ENCODE results near the gene VSTM5. TPM values are rescaled to one million over a fixed set of nuclear protein-coding genes. Genes with fewer than 3 reads are reported as not detected.
"Not testable (repeated sequence)": the region's sequence is repeated elsewhere in the genome, so short reads cannot be mapped to it uniquely, and the experiment has no call there.

The VSTM5 gene, protein sequence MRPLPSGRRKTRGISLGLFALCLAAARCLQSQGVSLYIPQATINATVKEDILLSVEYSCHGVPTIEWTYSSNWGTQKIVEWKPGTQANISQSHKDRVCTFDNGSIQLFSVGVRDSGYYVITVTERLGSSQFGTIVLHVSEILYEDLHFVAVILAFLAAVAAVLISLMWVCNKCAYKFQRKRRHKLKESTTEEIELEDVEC
- polyA plus RNA-seq (ENCODE audit: insufficient read length), result 2.8 TPM
- long read RNA-seq, donor 1, result 0 reads
- long read RNA-seq, donor 2, result 0 reads
- long read RNA-seq, donor 3, result 0 reads
- long read RNA-seq, donor 4, result 0 reads
- long read RNA-seq, donor 5, result 0 reads
- long read RNA-seq, donor 6, result 0 reads
- long read RNA-seq, donor 7, partial matches to known transcripts, result 0 of 1 reads
- long read RNA-seq, donor 7, other reads (novel, unspliced or antisense), result 0 of 1 reads
- long read RNA-seq, donor 8, partial matches to known transcripts, result 0 of 1 reads
- long read RNA-seq, donor 8, other reads (novel, unspliced or antisense), result 0 of 1 reads

DNA sequence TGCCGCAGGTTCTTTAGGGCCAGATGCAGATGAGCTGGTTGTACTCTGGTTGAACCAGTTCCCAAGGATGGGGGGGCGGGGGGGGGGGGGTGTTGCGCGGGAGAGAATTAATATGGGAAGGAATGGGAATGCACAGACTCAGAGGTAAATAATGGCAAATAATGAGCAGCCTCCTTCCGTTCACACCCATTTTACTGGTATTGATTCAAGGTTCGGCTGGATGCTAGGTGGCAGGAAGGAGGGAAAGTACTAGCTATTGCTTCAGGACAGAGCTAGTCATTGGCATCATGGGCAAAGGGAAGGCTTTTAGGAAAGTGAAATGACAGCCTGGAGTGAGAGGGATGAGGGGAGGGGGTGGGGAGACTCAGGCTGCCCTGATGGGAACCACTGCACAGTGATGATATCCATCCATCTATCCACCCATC, at the start of gene VSTM5:
Gene VSTM5, minus strand, starts transcription at position 25 of the 425 bp plus-strand sequence. CDS start 116 bp downstream, outside the sequence.
- no peak for DNase-seq

DNA sequence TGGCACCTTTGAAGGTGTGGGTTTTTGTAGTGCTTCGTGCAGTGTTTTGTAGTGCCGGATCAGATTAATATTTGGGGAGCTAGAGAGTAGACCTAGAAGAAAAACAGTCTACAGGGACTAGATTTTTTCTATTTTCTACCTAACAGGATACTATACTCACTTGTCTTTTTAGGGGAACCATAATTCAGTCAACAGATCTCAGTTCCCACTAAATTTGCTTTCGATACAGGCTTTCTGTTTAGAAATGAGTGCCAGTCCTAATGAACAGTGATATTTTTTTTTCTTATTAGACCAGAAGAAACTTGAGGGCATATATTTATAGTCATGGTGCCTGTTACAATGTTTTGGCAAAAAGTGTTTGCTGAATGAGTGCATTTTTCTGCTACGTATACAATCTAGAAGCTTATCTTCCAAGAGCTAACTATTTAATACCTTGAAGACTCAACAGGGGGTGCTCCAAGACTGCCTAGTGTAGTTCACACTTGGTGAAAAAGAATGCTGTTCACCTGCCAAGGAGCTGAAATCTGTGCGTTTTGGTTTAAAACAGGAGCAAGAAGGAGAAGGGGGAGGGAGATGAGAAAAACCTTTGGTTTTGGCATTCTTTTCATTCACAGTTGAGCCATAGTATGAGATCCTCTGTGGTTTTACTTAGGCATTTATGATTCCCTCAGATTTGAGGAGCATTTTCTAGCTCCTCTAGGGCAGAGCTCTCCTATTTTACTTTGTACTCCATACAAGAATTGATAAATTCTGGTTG, 44.9 kb upstream of the VSTM5 start:
- peak; percentile 70 for DNase-seq

DNA sequence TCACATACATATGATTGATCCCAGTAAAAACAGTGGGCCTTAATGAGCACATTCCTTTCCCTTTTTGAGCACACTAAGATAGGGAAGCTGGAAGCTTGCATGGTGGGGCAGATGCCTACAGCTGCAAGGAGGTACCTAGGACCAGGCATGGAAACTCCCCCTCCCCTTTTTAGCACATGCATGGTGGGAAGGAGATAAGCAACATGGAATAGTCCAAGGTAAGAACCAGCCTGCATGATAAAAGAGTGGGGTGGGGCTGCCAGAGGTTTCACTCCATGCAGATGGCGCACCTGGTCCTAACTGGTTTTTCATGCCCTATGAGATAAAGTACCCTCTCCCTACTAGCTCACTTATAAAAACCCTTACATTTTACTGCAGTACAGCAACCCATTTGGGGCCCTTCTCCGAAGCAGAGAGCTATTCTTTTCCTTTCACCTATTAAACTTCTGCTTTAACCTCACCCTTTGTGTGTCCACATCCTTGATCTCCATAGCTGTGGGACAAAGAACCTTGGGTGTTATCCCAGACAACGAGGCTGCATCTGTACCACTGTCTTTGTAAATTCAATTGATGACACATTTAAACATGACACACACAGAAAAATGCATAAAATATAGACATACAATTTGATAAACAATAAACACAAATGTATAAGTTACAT, 40.1 kb upstream of the VSTM5 start:
- no peak for DNase-seq

DNA sequence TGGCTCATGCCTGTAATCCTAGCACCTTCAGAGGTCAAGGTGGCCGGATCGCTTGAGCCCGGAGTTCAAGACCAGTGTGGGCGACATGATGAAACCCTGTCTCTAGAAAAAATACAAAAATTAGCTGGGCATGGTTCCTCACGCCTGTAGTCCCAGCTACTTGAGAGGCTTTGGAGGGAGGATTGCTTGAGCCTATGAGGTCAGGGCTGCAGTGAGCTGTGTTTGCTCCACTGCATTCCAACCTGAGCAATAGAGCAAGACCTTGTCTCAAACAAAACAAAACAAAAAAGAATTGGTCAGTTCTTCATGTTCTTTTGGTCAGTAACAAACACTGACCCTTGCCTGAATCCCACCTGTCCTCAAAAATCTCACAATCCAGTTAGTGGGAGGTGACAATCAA, 36.7 kb upstream of the VSTM5 start:
- DNase-seq, result no peak

DNA sequence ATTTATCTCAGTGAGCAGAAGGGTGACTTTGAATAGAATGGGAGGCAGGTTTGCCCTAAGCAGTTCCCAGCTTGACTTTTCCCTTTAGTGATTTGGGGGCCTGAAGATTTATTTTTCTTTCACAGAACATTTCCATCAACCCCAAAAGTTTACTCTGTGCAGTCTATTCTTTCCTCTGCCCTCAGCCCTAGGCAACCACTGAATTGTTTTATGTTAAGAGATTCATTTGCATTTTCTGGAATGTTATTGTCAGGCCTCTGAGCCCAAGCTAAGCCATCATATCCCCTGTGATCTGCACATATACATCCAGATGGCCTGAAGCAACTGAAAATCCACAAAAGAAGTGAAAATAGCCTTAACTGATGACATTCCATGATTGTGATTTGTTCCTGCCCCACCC, 28.7 kb upstream of the VSTM5 start:
- DNase-seq, result not testable (repeated sequence)

DNA sequence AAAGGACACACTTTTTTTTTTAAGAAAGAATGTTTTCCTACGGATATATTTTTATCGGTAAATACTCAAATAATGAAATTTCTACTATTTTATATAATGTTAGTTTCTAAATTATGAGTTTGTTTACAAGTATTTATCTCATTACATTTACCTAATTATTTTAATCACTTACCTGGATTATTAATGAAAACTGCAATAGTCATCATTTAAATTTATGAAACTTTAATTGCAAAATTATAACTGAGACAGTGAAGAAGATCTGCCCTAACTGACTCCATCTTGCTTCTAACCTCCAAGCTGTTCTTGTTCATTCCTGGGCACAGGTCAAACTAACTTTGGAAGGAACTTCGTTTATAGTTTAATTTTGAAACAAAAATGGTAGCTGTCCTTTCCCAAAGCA, 25.2 kb upstream of the VSTM5 start:
- DNase-seq, result no peak

DNA sequence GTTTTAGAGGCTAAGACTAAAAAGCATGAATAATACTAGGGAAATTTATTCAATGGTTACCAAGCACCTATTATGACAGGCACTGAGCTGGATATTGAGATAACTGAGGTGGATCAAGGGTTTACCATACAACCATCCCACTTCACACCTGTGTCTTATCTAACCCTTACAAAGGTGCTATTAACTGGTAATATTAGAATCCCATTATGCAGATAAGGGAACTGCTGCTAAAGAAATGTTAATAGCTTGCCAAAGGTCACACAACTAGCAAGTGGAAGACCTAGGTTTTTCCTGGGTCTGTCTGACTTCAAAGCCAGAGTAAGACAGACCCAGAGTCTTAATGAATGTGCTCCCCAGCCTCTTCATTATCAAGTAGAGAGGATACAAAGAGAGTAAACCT, 21.1 kb upstream of the VSTM5 start:
- no peak for DNase-seq

DNA sequence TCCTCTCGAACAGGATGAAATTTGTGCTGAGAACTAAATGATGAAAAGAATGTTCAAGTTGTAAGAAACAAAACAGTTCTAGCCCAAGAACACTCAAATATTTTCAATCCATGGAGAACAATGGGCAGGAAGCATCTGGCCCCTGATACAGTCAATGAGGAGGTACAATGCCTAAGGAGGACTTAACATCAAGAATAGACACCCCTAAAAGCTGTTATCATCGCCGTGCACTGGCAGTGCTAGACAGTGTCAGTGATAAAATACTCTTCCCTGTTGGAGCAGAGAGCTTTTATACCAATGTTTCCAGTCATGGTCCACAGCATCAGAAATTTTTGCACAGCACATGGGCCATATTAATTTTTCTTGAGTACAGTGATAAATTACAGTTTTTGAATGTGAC, 20.2 kb upstream of the VSTM5 start:
- DNase-seq, result no peak

DNA sequence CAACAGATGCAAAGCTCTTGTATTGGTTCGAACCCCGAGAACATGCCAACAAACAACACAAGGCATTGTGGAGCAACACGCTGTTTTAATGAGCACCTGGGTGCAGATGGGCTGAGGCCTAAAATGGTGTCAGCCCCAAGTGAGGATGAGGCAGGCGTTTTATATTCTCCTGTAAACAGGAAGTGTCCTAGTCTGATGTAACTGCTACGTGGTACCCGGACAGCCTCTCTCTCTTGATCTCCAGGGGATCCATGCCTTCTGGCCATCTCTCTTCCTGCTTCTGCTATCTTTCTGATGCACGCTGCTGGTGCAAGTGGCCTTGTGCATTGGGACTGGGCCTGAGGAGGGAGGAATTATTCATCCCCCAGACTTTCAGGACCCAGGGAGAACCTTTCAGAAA, 19.4 kb upstream of the VSTM5 start:
- DNase-seq, result no peak

DNA sequence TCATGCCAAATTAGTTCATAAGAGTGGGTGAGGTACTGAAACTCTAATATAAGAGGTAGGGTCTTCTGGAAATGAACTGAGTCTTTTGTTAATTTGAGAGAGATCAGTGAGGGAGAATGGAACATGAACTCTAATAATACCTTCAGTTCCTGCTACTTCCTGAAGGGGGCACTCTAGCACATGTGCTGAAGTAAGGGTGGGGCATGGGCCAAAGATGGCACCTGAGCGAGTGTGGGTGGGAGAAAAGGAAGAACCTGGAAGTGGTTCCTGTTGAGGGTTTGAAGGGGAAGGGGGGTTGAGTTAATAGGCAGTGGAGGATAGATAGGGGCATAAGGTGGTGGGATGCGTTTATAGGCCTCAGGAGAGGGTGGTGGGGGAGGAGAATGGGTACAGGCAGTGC, 18.0 kb upstream of the VSTM5 start:
- not testable (repeated sequence) for DNase-seq

DNA sequence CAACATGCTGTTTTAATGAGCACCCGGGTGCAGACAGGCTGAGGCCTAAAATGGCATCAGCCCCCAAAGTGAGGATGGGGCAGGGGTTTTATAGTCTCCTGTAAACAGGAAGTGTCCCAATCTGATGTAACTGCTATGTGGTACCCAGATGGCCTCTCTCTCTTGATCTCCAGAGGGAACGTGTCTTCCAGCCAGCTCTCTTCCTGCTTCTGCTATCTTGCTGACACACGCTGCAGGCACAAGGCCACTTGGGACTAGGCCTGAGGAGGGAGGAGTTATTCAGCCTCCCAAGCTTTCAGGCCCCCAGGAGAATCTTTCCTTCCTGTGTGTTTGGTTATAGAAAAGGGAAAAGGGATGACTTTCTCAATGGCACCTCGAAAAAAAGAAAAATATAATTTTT, 11.4 kb upstream of the VSTM5 start:
- no peak for DNase-seq

DNA sequence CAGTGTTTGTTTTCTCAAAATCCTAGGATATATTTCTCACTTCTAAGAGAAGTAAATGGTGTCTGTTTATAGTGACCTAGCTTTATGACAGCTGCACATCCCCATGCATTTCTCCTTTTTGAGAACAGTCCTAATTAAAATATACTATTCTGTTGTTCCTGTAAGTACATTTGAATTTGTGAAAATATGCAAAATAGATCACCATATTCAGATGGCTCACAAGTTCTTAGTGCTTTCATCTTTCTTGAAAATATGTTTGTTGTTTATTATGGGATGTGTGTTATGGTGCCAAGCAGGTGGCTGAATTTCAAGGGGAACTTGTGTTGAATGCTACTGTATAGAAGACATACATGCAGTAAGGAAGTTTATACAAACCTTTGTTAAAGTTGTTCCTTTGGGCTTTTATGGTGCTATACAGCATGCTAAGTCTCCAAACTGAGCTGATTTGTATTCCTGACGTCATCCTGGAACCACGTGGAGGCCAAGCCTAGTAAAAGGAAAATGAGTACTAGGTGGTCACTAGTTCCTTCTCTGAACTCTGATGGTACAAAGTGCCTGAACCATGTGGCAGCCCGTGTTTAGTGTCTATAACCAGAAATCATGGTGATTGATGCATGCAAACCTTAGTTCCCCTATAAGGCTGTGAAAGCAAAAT, 7.8 kb upstream of the VSTM5 start:
- no peak for DNase-seq

DNA sequence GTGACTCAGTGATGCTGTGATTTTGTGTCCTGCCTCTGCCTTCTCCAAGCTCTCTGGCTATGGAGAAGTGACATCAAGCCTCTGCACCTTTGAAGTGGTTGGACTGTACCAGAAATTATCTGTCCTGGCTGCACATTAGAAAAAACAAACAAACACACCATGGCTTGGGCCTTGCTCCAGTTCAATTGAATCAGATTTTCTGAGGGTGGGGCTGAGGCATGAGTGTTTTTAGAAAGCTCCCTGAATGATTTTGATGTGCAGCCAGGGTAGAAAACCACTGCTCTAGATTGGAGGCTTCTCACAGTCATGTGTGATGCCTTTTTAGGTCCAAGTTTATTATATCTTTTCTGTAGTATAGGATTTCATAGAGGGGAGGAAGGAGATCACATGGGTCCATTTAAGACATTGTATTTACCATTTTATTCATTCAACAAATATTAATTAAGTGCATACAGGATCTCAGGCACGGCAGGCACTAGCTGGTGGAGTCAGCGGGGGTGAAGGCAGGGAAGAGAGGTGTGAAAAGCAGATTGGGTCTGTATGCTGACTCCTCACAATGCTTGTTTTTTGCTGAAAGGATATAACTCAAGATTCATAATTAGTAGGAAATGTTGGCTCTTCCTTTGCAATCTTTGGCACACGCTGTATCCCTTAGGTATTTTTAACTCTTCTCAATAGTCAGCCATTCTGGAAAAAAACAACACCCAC, 7.1 kb upstream of the VSTM5 start:
- DNase-seq, result no peak

DNA sequence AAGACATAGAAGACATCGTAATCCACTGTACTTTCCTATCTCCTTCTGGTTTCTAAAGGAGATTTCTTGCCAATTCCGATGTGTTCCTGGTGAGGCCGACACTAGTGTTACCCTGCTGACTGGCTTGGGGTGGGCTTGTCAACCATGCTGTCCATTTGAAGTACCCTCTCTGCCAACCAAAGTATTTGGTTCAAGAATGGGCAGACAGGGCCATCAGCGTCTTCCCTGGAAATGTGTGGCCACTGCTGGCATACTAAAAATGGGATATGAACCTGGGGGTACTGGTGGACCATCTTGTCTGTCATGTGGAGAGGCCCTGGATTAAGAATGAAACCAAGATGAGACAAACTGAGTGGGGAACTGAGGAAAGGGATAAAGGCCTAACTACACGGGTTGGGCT, 1.8 kb upstream of the VSTM5 start:
- DNase-seq, result no peak

DNA sequence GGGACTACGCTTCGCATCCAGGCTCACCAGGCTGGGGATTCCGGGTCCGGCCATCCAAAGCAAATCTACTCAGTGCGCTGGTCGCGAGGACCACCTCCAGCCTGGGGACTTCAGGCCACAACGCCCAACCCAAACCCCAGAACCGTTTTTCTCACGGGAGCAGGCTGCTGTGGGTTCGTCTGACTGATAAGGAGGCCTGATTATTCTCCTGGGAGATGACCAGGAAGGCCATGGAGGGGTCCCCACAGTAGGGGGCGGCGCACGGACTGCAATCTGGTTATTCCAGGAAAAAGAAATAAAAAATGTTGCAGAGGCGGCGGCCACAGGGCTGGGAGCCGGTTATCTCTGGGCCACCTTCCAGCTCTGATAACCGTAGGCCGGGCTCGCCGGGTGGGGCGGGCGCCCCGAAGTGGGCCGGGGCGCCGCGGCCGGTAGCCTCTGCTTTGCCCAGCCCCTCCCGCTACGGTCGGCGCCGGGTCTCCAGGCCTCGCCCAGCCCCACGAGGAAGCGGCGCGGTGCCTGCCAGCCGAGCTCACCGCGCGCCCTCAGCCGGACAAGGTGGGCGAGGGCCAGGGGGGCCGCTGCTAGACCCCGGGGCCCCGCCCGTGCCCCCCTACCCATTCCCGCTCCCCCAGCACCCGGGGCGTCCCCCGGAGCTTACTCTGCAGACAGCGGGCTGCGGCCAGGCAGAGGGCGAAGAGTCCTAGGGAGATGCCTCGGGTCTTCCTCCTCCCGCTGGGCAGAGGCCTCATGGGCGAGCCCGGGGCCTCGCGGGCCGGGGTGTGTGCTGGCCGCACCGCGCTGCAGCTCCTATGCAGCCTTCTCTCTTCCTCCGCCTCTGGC, 446 bp downstream of the VSTM5 start:
- DNase-seq, result peak; percentile 39

DNA sequence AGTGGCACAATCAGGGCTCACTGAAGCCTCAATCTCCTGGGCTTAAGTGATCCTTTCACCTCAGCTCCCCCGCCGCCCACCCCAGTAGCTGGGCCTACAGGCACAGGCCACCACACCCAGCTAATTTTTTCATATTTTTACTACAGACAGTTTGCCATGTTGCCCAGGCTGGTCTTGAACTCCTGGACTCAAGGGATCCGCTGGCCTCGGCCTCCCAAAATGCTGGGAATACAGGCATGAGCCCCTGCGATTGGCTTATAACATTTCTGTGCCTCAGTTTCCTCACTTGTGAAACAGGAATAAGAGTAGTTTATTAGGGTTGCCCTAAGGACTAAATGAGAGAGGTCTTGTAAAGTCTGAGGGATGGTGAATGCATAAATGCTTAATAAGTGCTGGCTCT, 1.2 kb downstream of the VSTM5 start:
- no peak for DNase-seq

DNA sequence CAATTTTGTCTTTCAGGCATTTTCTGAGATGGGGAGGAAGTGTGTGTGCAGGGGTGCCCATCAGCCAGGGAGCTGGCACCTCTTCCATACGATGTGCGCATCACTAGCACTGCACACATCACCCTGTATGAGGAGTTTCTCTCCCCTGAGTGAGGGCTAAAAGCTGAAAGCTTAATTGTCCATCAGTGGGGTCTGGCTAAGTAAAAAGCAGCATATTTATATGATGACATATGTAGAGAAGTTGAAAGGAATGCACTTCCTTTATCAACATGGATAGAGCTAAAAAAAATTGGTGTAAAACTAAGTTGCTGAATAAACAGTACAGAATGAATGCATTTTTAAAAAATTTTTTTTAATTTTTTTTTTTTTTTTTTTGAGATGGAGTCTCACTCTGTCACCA, 4.0 kb downstream of the VSTM5 start:
- no peak for DNase-seq

DNA sequence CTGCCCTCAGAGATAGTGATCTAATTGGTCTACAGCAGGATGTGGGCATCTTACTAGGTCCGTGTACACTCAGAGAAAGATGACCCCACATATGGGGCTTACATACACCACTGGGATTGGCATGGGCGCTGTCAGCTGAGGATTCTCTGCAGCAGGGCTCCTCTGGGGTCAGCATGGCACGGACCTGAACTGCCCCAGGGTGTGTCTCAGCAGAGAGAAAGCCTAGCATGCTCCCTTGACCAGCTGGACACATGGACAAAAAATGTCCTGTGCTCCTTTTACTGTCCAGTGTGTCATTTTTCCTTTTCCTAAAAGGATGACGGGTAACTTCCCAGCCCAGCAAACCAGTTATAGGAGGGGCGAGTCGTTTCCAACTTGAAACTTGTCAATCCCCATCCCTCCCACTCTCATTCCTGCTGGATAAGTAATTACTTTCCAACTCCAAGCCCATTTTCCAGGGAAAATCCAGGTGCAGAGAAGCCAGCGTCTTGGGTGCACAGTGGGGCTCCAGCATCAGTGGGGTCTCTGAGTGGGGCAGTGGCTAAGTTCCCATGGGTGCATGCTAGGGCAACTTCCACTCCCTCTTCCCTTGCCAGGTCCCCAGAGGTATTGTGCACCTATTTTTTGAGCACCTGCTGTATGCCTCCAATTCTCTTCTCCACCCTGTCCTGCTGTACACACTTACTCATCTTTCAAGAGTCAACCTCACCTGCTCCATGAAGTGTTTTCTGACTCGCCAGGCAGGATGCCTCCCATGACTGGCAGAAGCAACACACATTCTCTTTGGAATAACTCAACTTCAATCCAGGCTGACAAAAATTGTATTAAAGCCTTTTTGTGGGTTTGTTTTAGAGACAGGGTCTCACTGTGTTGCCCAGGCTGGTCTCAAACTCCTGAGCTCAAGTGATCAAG, 5.0 kb downstream of the VSTM5 start:
- no peak for DNase-seq

DNA sequence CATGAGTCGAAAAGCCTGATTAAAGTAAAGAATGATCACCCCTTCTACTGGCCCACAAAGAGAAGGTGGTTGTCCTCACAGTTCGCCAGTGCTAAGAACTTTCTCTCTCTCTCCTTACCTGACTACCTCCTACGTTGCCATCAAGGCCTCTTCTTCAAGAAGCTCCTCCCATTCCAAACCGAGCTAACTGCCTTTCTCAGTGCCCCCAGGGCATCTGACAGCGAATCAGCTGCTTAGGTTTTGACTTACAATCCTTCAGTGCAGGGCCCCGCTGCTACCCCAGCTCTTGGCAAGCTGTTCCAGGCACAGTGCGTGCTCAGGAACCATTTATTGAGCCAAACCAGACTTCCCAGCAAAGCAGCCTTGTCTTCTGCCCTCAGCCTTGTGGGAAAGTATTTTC, 5.8 kb downstream of the VSTM5 start:
- no peak for DNase-seq

DNA sequence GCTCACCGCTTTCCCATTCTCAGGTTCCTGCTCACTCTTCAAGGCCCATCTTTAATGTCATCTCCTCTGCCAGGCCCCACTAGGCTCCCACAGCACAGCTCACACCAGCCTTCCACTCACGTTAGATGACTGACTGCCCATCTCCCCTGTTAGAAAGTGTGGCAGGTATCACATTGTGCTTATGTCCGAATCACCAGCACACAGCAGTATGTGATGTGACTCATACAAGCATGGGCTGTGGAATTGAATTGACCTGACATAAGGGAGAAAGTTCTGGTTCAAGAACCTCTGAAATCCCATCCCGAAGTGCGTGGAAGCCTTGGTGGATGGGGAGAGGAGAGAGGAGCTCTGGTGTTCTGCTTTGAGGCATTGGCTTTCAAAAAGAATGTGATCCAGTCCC, 6.5 kb downstream of the VSTM5 start:
- no peak for DNase-seq

Measured in left kidney (tissue), 8 donors.